Activated T-helper 17 cell treated with anti-CD3 and anti-CD28 coated beads, Interleukin-2, amount 50 U/mL, for 72 hours (primary cell): ENCODE measurements around the gene TCEAL5. TPM values are rescaled to one million over a fixed set of nuclear protein-coding genes. Genes with fewer than 3 reads are reported as not detected.
A peak's percentile ranks its signal among the peaks of the same experiment; 100 is the strongest.
"Not testable (repeated sequence)": the region's sequence is repeated elsewhere in the genome, so short reads cannot be mapped to it uniquely, and the experiment has no call there.

Experiments
- ATAC-seq: fragments of 150-1000 bp; cut with Tn5 transposase; replicated peaks from 2 replicates; pipeline ENCODE4 v1.10.0; 2021; ENCODE audit warnings: mild to moderate bottlenecking, moderate library complexity
- H3K27ac Mint-ChIP-seq: one replicate; pipeline ENCODE4 v1.8.0; 2022; ENCODE audit warnings: mixed read lengths
- H3K27me3 Mint-ChIP-seq: one replicate; pipeline ENCODE4 v1.8.0; 2022; ENCODE audit warnings: mixed read lengths
- H3K36me3 Mint-ChIP-seq: one replicate; pipeline ENCODE4 v1.8.0; 2022; ENCODE audit warnings: low read depth, mild to moderate bottlenecking, mixed read lengths
- H3K4me1 Mint-ChIP-seq: one replicate; pipeline ENCODE4 v1.8.0; 2022; ENCODE audit warnings: mixed read lengths
- H3K4me3 Mint-ChIP-seq: one replicate; pipeline ENCODE4 v1.8.0; 2022; ENCODE audit warnings: mild to moderate bottlenecking, mixed read lengths
- H3K9me3 Mint-ChIP-seq: one replicate; pipeline ENCODE4 v1.8.0; 2022; ENCODE audit warnings: mixed read lengths
- total RNA-seq, 2 donors: library from RNA; stranded (reverse); gene quantifications; one replicate each; pipeline ENCODE4 v1.2.3, GENCODE V29; 2022

TCEAL5 gene
- total RNA-seq, 2 donors from 2014 or later: not detected

DNA sequence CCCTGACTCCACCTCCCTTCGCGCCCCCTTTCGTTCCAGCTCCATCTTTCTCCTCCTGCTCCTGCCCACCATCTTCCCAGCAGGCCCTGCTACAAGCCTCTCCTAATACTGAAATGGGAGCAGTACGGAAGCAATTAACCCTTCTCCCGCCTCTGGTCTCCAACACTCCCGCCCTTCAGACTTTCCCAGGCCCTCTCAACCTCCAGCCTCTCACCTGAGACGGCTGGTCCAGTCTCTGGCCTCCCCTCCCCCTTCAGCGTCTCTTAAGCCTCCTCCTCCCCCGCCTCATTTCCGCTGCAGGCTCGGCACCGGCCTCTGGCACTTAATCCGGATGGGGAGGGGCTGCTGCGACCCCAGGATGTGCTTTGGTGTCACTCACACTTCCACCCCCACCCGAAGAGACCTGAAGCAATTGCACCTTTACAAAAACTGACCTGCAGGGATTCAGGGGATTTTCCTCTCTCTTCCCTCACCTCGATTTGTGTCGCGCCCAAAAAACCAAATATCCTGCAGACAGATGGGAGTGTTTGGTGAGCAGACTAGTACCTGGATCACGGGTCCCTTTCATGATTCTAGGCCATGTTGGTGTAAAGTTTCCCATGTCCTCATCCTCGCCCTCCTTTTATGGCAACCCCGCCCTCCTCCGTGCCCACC lies 22.3 kb downstream of the TCEAL5 start:
- Mint-ChIP-seq H3K27ac (peak overlapping the region; percentile 97), H3K4me3 (peak overlapping the region; percentile 97), H3K4me1 (peaks cover 4% of the 10 kb centered on the region), H3K36me3 (peaks cover 23% of the 10 kb centered on the region), H3K9me3 (no peaks in the 10 kb centered on the region), H3K27me3 (no peaks in the 10 kb centered on the region)
- peak; percentile 69 for ATAC-seq

DNA sequence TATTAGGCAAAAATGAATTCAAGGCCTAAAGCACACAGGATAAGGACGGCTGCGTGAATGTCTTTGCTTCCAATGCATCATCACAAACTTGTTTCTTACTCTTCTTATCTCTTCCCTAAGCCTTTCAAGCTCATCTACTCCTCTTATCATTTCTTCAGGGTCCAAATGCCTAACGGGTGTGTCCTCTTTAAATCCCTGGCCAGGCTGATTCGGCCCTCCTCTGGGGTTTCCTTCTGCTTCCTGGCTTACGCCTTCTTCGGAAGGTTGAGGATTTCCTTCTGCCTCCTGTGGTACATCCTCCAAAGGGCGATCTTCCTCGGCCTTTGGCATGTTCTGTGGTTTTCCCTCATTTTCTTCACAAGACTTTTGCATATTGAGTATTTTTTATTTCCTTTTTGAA lies 22.9 kb downstream of the TCEAL5 start:
- H3K27ac Mint-ChIP-seq: peak overlapping the region; percentile 97
- H3K9me3 Mint-ChIP-seq: no peaks in the 10 kb centered on the region

DNA sequence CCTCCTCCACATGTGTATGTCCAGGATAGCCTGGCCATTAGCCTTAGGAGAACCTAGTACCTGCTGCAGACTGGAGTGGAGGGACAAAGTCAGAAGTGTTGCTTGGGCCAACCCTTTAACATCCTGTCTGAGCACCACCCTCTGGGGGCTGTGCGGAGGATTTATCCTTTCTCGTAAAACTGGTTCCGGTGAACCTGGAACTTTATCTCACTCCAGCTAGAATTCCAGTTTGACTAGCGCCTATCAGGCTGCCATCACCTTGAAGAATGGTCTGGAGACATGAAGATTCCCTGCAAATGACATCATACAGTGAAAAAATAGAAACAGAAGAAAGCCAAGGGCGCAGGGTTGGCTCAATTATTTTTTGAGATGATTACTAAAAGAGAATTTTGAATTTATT lies 25.6 kb downstream of the TCEAL5 start:
- Mint-ChIP-seq H3K9me3 (no peaks in the 10 kb centered on the region), H3K27ac (no peak overlapping the region), H3K36me3 (peaks cover 23% of the 10 kb centered on the region), H3K4me1 (peaks cover 4% of the 10 kb centered on the region), H3K27me3 (no peaks in the 10 kb centered on the region), H3K4me3 (no peak overlapping the region)
- no peak for ATAC-seq

More for the DNA sequence above, 22.9 kb downstream of the TCEAL5 start:
- peak overlapping the region; percentile 97 for H3K4me3 Mint-ChIP-seq
- H3K27me3 Mint-ChIP-seq: no peaks in the 10 kb centered on the region
- no peak for ATAC-seq
- peaks cover 23% of the 10 kb centered on the region for H3K36me3 Mint-ChIP-seq
- peaks cover 4% of the 10 kb centered on the region for H3K4me1 Mint-ChIP-seq

DNA sequence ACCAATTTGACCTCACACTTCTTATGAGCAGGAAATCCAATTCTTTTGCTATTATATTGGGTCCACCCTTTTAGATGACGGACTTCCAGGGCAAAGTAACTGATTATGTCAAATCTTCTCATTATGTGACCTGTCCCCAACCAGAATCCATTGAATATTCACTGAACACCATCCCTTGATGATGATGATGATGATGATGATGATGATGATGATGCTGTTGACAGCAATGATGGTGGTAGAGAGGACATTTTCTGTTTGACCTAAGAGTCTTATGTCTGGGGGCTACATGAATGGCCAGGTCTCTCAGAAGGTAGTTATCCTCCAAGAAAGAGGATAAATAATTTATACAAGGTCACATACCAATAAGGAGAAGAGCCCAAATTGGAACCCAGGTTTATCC lies 26.7 kb downstream of the TCEAL5 start:
- no peaks in the 10 kb centered on the region for H3K27me3 Mint-ChIP-seq
- H3K36me3 Mint-ChIP-seq: peaks cover 21% of the 10 kb centered on the region
- no peak overlapping the region for H3K4me3 Mint-ChIP-seq
- peaks cover 4% of the 10 kb centered on the region for H3K4me1 Mint-ChIP-seq
- no peaks in the 10 kb centered on the region for H3K9me3 Mint-ChIP-seq
- no peak overlapping the region for H3K27ac Mint-ChIP-seq
- no peak for ATAC-seq

DNA sequence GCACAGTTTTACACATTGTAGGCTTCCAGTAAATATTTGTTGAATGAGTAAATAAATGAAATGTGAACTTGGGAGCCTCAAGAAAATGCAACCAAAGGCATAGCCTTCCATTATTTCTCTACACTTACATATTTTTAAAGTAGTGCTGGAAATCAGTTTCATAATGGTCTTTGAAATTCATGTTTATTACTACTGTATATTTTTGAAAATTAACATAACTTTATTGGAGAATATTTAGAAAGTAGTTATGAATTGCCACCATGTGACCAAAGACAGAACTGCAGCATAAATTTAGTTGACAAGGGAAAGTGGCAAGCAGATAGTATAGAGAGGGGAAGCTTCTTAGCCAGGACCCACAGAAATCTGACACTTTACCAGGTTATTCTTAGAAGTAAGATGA lies 28.0 kb downstream of the TCEAL5 start:
- Mint-ChIP-seq H3K9me3 (no peaks in the 10 kb centered on the region), H3K4me3 (no peak overlapping the region), H3K27me3 (no peaks in the 10 kb centered on the region), H3K36me3 (peaks cover 9% of the 10 kb centered on the region), H3K27ac (no peak overlapping the region), H3K4me1 (no peaks in the 10 kb centered on the region)
- ATAC-seq: no peak

DNA sequence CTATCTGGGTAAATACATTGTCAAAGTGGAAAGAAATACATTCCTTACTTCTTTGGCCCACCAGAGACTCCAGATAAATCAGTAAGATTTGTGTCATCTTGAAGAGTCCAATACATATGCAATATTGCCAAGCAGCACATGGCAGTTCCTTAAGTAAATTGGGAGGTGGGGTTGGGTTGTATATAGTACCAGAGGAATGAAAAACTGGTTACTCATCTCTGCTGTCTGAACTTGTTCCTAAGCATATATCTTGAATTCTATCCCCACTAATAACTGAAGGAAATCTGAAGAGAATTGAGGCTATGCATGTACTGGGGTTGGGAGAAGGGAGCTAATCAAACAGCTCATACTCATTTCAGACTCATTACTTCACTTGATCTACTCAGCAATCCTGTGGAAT lies 36.4 kb downstream of the TCEAL5 start:
- H3K36me3 Mint-ChIP-seq: no peaks in the 10 kb centered on the region
- H3K27ac Mint-ChIP-seq: no peak overlapping the region
- ATAC-seq: no peak

DNA sequence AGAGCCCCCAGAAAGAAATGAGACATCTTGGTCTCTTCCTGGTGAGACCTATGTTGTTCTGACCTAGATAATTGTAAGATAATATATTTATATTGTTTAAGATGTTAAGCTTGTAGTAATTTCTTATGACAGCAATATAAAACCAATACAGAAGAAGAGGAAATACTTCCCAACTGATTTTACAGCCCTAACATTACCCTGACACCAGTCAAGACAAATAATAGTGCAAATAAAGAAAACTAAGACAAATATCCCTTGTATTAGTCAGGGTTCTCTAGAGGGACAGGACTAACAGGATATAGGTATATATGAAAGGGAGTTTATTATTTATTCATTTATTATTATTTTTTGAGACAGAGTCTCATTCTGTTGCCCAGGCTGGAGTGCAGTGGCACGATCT lies 40.3 kb downstream of the TCEAL5 start:
- no peaks in the 10 kb centered on the region for H3K27me3 Mint-ChIP-seq
- H3K36me3 Mint-ChIP-seq: no peaks in the 10 kb centered on the region
- ATAC-seq: no peak

More for the DNA sequence above, 36.4 kb downstream of the TCEAL5 start:
- Mint-ChIP-seq H3K27me3 (no peaks in the 10 kb centered on the region), H3K4me1 (no peaks in the 10 kb centered on the region), H3K9me3 (no peaks in the 10 kb centered on the region), H3K4me3 (no peak overlapping the region)

DNA sequence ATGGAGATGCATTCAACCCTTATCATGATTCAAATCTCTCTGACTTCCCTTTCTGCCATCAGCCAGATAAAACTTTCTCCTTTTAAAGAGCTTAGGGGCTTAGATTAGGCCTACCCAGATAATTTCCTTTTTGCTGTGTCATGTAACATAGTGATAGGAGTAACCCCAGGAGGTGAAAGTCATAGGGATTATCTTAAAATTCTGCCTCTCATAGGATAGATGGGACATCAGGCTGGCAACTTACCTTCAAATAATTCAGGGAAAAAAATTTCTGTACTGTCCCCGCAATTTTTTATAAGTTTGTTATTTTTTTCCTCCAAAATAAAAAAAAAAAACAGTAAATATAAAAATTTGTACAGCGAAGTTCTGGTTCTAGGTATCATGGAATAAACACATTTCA lies 40.9 kb downstream of the TCEAL5 start:
- not testable (repeated sequence) for ATAC-seq, H3K4me3 Mint-ChIP-seq, H3K4me1 Mint-ChIP-seq, H3K27ac Mint-ChIP-seq, H3K36me3 Mint-ChIP-seq, H3K27me3 Mint-ChIP-seq, H3K9me3 Mint-ChIP-seq

More for the DNA sequence above, 40.3 kb downstream of the TCEAL5 start:
- H3K9me3 Mint-ChIP-seq: no peaks in the 10 kb centered on the region
- H3K4me1 Mint-ChIP-seq: no peaks in the 10 kb centered on the region
- H3K4me3 Mint-ChIP-seq: no peak overlapping the region
- no peak overlapping the region for H3K27ac Mint-ChIP-seq

DNA sequence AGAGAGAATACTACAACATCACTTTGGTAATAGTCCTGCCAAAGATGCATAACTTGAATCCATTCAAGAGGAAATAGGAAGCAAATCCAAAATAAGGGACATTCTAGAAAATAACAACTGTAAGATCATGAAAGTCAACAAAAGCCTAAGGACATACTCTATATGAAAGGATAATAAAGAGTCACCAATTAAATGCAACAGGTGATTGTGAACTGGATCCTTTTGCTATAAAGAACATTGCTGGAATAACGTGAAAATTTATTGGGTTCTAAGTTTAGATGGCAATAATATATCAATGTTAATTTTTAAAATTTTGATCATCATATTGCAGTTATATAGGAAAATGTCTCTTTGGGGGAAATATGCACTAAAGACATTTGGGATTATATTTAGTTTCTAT lies 41.7 kb downstream of the TCEAL5 start:
- Mint-ChIP-seq H3K27me3 (no peaks in the 10 kb centered on the region), H3K4me3 (no peak overlapping the region), H3K36me3 (no peaks in the 10 kb centered on the region), H3K4me1 (no peaks in the 10 kb centered on the region), H3K27ac (no peak overlapping the region), H3K9me3 (no peaks in the 10 kb centered on the region)
- ATAC-seq: no peak

DNA sequence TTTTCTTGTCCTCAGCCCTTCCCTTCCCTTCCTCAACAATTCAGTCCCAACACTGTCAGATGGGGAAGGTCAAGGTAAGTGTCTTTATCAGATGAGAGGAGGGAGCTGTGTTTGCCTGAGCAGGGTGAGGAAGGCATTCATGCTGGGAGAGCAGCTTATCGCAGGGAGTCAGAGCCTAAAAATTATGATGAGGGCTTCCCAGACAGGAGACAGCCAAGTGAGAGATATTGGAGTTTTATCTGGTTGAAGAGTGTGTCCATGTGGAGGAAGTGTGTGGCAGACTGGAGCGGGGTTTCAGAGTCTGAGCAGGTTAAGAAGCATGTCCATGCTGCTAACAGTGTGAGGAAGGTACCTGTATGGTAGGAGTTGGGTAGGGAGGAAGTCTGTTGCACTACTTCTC lies 43.3 kb downstream of the TCEAL5 start:
- H3K36me3 Mint-ChIP-seq: no peaks in the 10 kb centered on the region
- no peak overlapping the region for H3K4me3 Mint-ChIP-seq
- no peaks in the 10 kb centered on the region for H3K4me1 Mint-ChIP-seq
- no peaks in the 10 kb centered on the region for H3K9me3 Mint-ChIP-seq
- H3K27me3 Mint-ChIP-seq: no peaks in the 10 kb centered on the region
- no peak for ATAC-seq
- no peak overlapping the region for H3K27ac Mint-ChIP-seq

DNA sequence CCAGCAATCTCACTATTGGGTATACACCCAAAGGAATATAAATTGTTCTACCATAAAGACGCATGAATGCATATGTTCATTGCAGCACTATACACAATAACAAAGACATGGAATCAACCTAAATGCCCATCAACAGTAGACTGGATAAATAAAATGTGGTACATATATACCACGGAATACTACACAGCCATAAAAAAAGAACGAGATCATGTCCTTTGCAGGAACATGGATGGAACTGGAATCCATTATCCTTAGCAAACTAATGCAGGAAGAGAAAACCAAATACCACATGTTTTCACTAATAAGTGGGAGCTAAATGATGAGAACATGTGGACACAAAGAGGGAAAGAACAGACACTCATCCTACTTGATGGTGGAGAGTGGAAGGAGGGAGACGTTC lies 50.6 kb downstream of the TCEAL5 start:
- H3K27me3 Mint-ChIP-seq: peaks cover 11% of the 10 kb centered on the region
- ATAC-seq, H3K27ac Mint-ChIP-seq: not testable (repeated sequence)

More for the DNA sequence above, 50.6 kb downstream of the TCEAL5 start:
- H3K4me1 Mint-ChIP-seq, H3K36me3 Mint-ChIP-seq, H3K9me3 Mint-ChIP-seq, H3K4me3 Mint-ChIP-seq: not testable (repeated sequence)

Other genes starting within 250 kb of the TCEAL5 start
- 1 to 10 TPM in 1 of 2 donors, not detected in 1; 1.1 TPM for gene BEX1, start 212.6 kb downstream of the TCEAL5 start, total RNA-seq
- not detected for gene NXF3, start 183.6 kb downstream of the TCEAL5 start, total RNA-seq
- gene BEX4, start 61.6 kb downstream of the TCEAL5 start, total RNA-seq: 1 to 10 TPM; 5.0 to 7.3 TPM
- 10 to 100 TPM; 22.8 to 25.6 TPM for gene TCEAL8, start 21.6 kb downstream of the TCEAL5 start, total RNA-seq
- 1 to 10 TPM; 4.8 to 7.4 TPM for gene BEX2, start 34.2 kb upstream of the TCEAL5 start, total RNA-seq
- gene TCEAL7, start 53.5 kb upstream of the TCEAL5 start, total RNA-seq: not detected
- 1 to 10 TPM in 1 of 2 donors, under 1 TPM in 1; 0.73 to 1.1 TPM for gene TCEAL9, start 79.8 kb upstream of the TCEAL5 start, total RNA-seq
- gene BEX3, start 99.8 kb upstream of the TCEAL5 start, total RNA-seq: 1 to 10 TPM; 3.5 to 9.4 TPM
- gene RAB40A, start 242.7 kb upstream of the TCEAL5 start, total RNA-seq: under 1 TPM; 0.26 to 0.45 TPM